Posterior cingulate gyrus (tissue), 11 donors: Measurements from ENCODE around the gene NT5DC2.

Experiments used
- DNase-seq, 10 donors: peaks; one replicate each; pipeline versions ENCODE4 v3.0.0 to v3.0.0-alpha.2; 2020 to 2021; ENCODE audit warnings: mixed read lengths in 3 of 10
- intact Hi-C: fragments of 100-400 bp; cut with DNase I; formaldehyde crosslinking; loops from one replicate; pipeline ENCODE4 v1.15.1; 2023

The NT5DC2 gene

GRCh38 chr3:52477076-52477795 is 56.4 kb downstream of the NT5DC2 start:
- no peak for DNase-seq
- intact Hi-C loops, result no loop called here
